ENCODE measurements around the gene CTRB2.

GRCh38 chr16:75189638-75190245, 17.2 kb downstream of the CTRB2 start:
- TF ChIP-seq CTCF (conservative IDR thresholded peaks at IDR 0.05) = no peak
- TF ChIP-seq ZFX (IDR thresholded peaks at IDR 0.05) = no peak

All from C4-2B (cell line).